ENCODE results near the gene ITPR1.

Gene ITPR1

GRCh38 chr3:4829031-4829394, 335.9 kb downstream of the ITPR1 start:
- DNase-seq (ENCODE audit: low read depth), result no peak

GRCh38 chr3:4830586-4830914, 337.4 kb downstream of the ITPR1 start:
- DNase-seq (ENCODE audit: low read depth), result no peak

GRCh38 chr3:4831580-4831950, 338.4 kb downstream of the ITPR1 start:
- DNase-seq (ENCODE audit: low read depth), result no peak

GRCh38 chr3:4833471-4833870, 340.3 kb downstream of the ITPR1 start:
- DNase-seq (ENCODE audit: low read depth), result no peak

- no peak for DNase-seq (ENCODE audit: low read depth)
Measured at GRCh38 chr3:4834403-4834866, 341.3 kb downstream of the ITPR1 start.

GRCh38 chr3:4835616-4836043, 342.5 kb downstream of the ITPR1 start:
- DNase-seq (ENCODE audit: low read depth), result no peak

GRCh38 chr3:4836516-4836915, 343.4 kb downstream of the ITPR1 start:
- no peak for DNase-seq (ENCODE audit: low read depth)

GRCh38 chr3:4837374-4837930, 344.3 kb downstream of the ITPR1 start:
- DNase-seq (ENCODE audit: low read depth), result no peak

GRCh38 chr3:4838621-4839022, 345.5 kb downstream of the ITPR1 start:
- DNase-seq (ENCODE audit: low read depth), result no peak

GRCh38 chr3:4839278-4839677, 346.1 kb downstream of the ITPR1 start:
- DNase-seq (ENCODE audit: low read depth), result no peak

- no peak for DNase-seq (ENCODE audit: low read depth)
Measured at GRCh38 chr3:4841225-4841624, 348.1 kb downstream of the ITPR1 start.

- DNase-seq (ENCODE audit: low read depth), result no peak
Measured at GRCh38 chr3:4841776-4842440, 348.8 kb downstream of the ITPR1 start.

- DNase-seq (ENCODE audit: low read depth), result no peak
Measured at GRCh38 chr3:4843619-4844018, 350.5 kb downstream of the ITPR1 start.

GRCh38 chr3:4845882-4846281, 352.7 kb downstream of the ITPR1 start:
- no peak for DNase-seq (ENCODE audit: low read depth)

- no peak for DNase-seq (ENCODE audit: low read depth)
Measured at GRCh38 chr3:4846543-4846942, 353.4 kb downstream of the ITPR1 start.

GRCh38 chr3:4848176-4848825, 355.2 kb downstream of the ITPR1 start:
- DNase-seq (ENCODE audit: low read depth), result no peak

- no peak for DNase-seq (ENCODE audit: low read depth)
Measured at GRCh38 chr3:4849136-4849535, 356.0 kb downstream of the ITPR1 start.

- no peak for DNase-seq (ENCODE audit: low read depth)
Measured at GRCh38 chr3:4849739-4850138, 356.6 kb downstream of the ITPR1 start.

GRCh38 chr3:4850211-4850927, 357.2 kb downstream of the ITPR1 start:
- no peak for DNase-seq (ENCODE audit: low read depth)

- DNase-seq (ENCODE audit: low read depth), result no peak
Measured at GRCh38 chr3:4850928-4851265, 357.7 kb downstream of the ITPR1 start.

GRCh38 chr3:4852780-4853748, 359.9 kb downstream of the ITPR1 start:
- DNase-seq (ENCODE audit: low read depth), result no peak

GRCh38 chr3:4853749-4854140, 360.6 kb downstream of the ITPR1 start:
- no peak for DNase-seq (ENCODE audit: low read depth)

Data from stimulated activated CD8-positive, alpha-beta memory T cell treated with anti-CD3 and anti-CD28 coated beads, Interleukin-15, amount 100 ng/mL, for 24 hours (primary cell).